IPS-11a (cell line): ENCODE measurements around the gene CNTNAP5.

Experiments
- H3K4me3 ChIP-seq: one replicate; pipeline ENCODE4 v1.5.1; 2013; ENCODE audit warnings: low read depth, low read length, control low read depth

CNTNAP5 gene

GRCh38 chr2:124025171-124025580 is at the start of gene CNTNAP5:
Gene CNTNAP5 (plus strand): TSS chr2:124025287. CDS start chr2:124025651, 364 bp downstream.
- H3K4me3 ChIP-seq, result peak within 1 kb of the TSS; percentile 49

- H3K4me3 ChIP-seq, result no peak overlapping the region
Observed at GRCh38 chr2:123976054-123976648, 48.9 kb upstream of the CNTNAP5 start.

GRCh38 chr2:123993728-123994323 is 31.3 kb upstream of the CNTNAP5 start:
- H3K4me3 ChIP-seq, result no peak overlapping the region

GRCh38 chr2:123999681-124000080 is 25.4 kb upstream of the CNTNAP5 start:
- H3K4me3 ChIP-seq, result no peak overlapping the region

GRCh38 chr2:124001696-124002430 is 23.2 kb upstream of the CNTNAP5 start:
- H3K4me3 ChIP-seq, result no peak overlapping the region

- no peak overlapping the region for H3K4me3 ChIP-seq
Observed at GRCh38 chr2:124018890-124019289, 6.2 kb upstream of the CNTNAP5 start.

GRCh38 chr2:124024561-124025170 is 421 bp upstream of the CNTNAP5 start:
- H3K4me3 ChIP-seq, result peak overlapping the region; percentile 49

GRCh38 chr2:124025891-124026434 is 876 bp downstream of the CNTNAP5 start:
- H3K4me3 ChIP-seq, result peak overlapping the region; percentile 49

- no peak overlapping the region for H3K4me3 ChIP-seq
Observed at GRCh38 chr2:124026503-124026902, 1.4 kb downstream of the CNTNAP5 start.

GRCh38 chr2:124027182-124027581 is 2.1 kb downstream of the CNTNAP5 start:
- H3K4me3 ChIP-seq, result no peak overlapping the region

- no peak overlapping the region for H3K4me3 ChIP-seq
Observed at GRCh38 chr2:124032799-124033198, 7.7 kb downstream of the CNTNAP5 start.

- no peak overlapping the region for H3K4me3 ChIP-seq
Observed at GRCh38 chr2:124034265-124034664, 9.2 kb downstream of the CNTNAP5 start.

- no peak overlapping the region for H3K4me3 ChIP-seq
Observed at GRCh38 chr2:124035001-124035400, 9.9 kb downstream of the CNTNAP5 start.

- no peak overlapping the region for H3K4me3 ChIP-seq
Observed at GRCh38 chr2:124039032-124039431, 13.9 kb downstream of the CNTNAP5 start.

GRCh38 chr2:124039762-124040291 is 14.7 kb downstream of the CNTNAP5 start:
- H3K4me3 ChIP-seq, result no peak overlapping the region

- no peak overlapping the region for H3K4me3 ChIP-seq
Observed at GRCh38 chr2:124045894-124046293, 20.8 kb downstream of the CNTNAP5 start.

- no peak overlapping the region for H3K4me3 ChIP-seq
Observed at GRCh38 chr2:124046332-124046731, 21.2 kb downstream of the CNTNAP5 start.

GRCh38 chr2:124048102-124048501 is 23.0 kb downstream of the CNTNAP5 start:
- no peak overlapping the region for H3K4me3 ChIP-seq

- H3K4me3 ChIP-seq, result no peak overlapping the region
Observed at GRCh38 chr2:124048664-124049063, 23.6 kb downstream of the CNTNAP5 start.

- H3K4me3 ChIP-seq, result no peak overlapping the region
Observed at GRCh38 chr2:124049136-124049535, 24.0 kb downstream of the CNTNAP5 start.

- no peak overlapping the region for H3K4me3 ChIP-seq
Observed at GRCh38 chr2:124050833-124051497, 25.9 kb downstream of the CNTNAP5 start.
